Left lung (tissue), 10 donors: ENCODE measurements around the gene HAGHL. TPM values are rescaled to one million over a fixed set of nuclear protein-coding genes. Genes with fewer than 3 reads are reported as not detected.

ENCODE experiments used
- ATAC-seq: fragments of 200-7000 bp; cut with Tn5 transposase; one replicate; pipeline ENCODE4 v1.9.1; 2020; ENCODE audit warnings: moderate library complexity
- DNase-seq, 4 donors: peaks; one replicate each; pipeline ENCODE4 v3.0.0-alpha.2; 2013 to 2020
- H3K27ac ChIP-seq, 2 donors: fragments of 200-600 bp; sonication (generic) in 1 of 2; one replicate each; pipeline versions ENCODE4 v1.5.0 to v1.8.0; 2020 to 2021
- H3K27me3 ChIP-seq, 2 donors: fragments of 200-600 bp; sonication (generic) in 1 of 2; one replicate each; pipeline versions ENCODE4 v1.5.0 to v1.8.0; 2020 to 2021
- H3K36me3 ChIP-seq, 2 donors: fragments of 200-600 bp; sonication (generic) in 1 of 2; one replicate each; pipeline versions ENCODE4 v1.5.0 to v1.8.0; 2020 to 2021
- H3K4me1 ChIP-seq, 2 donors: fragments of 200-600 bp; one replicate each; pipeline ENCODE4 v1.8.0; 2021
- H3K4me3 ChIP-seq, 2 donors: fragments of 200-600 bp; sonication (generic) in 1 of 2; one replicate each; pipeline versions ENCODE4 v1.5.0 to v1.8.0; 2020 to 2021; ENCODE audit warnings: mild to moderate bottlenecking in 1 of 2
- H3K9me3 ChIP-seq, 2 donors: fragments of 200-600 bp; sonication (generic) in 1 of 2; one replicate each; pipeline versions ENCODE4 v1.5.0 to v1.8.0; 2020 to 2021
- intact Hi-C, 2 donors: fragments of 100-400 bp; cut with DNase I; formaldehyde crosslinking; loops; one replicate each; pipeline versions ENCODE4 v1.11.2 to v1.14.2; 2022
- polyA plus RNA-seq, 6 donors: library from polyadenylated mRNA; unstranded; fragments of 120-200 nt; gene quantifications; one replicate each; pipeline ENCODE4 v1.2.1, GENCODE V29; 2013; ENCODE audit not compliant: insufficient read length in 6 of 6
- total RNA-seq, 2 donors: library from RNA; stranded (reverse); fragmentation: NEBNext Ultra II Directional; extraction: Animal tissue kit (Norgen Biotek cat#: 25700); gene quantifications; one replicate each; pipeline ENCODE4 v1.2.1, GENCODE V29; 2021
- TF ChIP-seq, protein P1 (sequence below), 2 donors: fragments of 200-600 bp; sonication (generic) in 1 of 2; IDR thresholded peaks; one replicate each; pipeline versions ENCODE4 v1.5.0 to v1.8.0; 2021; ENCODE audit warnings: antibody characterized with exemption in 2 of 2
- donor health status: DM: no; HTN: yes; CAD: no.
- donor health status: DM: no; HTN: no; CAD: no.

HAGHL gene
- total and polyA plus RNA-seq, 8 donors: 2.4 to 9.9 (median 4.4) TPM

DNA sequence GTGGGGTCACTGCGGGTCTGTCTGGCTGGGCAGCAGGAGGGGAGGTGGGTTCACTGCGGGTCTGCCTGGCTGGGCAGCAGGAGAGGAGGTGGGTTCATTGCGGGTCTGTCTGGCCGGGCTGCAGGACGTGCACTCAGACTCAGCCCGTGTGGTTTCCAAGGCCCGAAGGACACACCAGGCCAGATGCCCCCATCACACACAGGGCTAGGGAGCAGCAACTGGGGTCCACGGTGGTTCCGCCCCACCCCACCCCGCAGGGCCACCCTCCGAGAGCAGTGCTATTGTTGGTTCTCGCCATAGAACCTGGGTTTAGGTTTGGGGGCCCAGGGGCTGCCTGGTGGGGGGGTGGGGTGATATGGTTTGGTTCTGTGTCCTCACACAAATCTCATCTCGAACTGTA, 19.7 kb downstream of the HAGHL start:
- ATAC-seq (no peak), DNase-seq (peak in 1 of 4 donors; percentile 67)
- TF ChIP-seq, protein P1, sequence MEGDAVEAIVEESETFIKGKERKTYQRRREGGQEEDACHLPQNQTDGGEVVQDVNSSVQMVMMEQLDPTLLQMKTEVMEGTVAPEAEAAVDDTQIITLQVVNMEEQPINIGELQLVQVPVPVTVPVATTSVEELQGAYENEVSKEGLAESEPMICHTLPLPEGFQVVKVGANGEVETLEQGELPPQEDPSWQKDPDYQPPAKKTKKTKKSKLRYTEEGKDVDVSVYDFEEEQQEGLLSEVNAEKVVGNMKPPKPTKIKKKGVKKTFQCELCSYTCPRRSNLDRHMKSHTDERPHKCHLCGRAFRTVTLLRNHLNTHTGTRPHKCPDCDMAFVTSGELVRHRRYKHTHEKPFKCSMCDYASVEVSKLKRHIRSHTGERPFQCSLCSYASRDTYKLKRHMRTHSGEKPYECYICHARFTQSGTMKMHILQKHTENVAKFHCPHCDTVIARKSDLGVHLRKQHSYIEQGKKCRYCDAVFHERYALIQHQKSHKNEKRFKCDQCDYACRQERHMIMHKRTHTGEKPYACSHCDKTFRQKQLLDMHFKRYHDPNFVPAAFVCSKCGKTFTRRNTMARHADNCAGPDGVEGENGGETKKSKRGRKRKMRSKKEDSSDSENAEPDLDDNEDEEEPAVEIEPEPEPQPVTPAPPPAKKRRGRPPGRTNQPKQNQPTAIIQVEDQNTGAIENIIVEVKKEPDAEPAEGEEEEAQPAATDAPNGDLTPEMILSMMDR (IDR thresholded peaks at IDR 0.05): no peak
- no peaks in the 10 kb centered on the region for H3K9me3 ChIP-seq
- intact Hi-C loops: no loop called here
- H3K27me3 ChIP-seq: peaks cover 0 to 18% of the 10 kb centered on the region in 2 donors
- H3K27ac ChIP-seq: no peak overlapping the region
- no peaks in the 10 kb centered on the region for H3K4me1 ChIP-seq
- no peak overlapping the region for H3K4me3 ChIP-seq
- H3K36me3 ChIP-seq: no peaks in the 10 kb centered on the region

DNA sequence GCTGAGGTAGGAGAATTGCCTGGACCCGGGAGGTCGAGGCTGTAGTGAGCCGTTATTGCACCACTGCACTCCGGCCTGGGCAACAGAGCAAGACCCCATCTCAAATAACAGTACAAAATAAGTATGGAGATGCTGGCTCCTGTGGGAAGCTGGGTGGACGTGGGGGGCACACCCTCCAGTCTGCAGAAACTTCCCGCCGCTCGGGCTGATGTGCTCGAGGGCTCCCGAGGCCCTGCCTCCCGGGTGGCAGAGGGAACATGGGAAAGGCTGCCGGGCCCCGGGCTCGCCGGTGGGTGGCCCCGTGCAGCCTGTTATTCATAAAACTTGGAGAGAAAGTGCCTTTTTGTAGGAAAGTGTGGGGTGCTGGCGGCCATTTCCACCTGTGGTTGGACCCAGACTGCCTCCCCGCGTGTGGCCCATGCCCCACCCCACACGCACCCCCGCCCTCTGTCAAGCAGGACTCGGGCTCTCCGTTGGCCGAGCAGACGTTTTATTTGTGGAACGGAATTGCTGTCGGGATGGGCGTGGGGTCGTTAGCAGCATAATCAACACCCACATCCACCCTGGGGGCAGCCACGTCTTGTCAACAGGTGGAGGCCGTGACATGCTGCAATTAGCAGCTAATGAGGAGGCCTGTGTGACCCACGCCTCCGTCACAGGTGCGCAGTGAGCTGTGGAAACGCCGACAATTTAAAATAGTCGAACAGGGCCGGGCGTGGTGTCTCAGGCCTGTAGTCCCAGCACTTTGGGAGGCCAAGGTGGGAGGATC, 21.3 kb downstream of the HAGHL start:
- Histone ChIP-seq H3K4me1 (no peaks in the 10 kb centered on the region), H3K27me3 (peaks cover 0 to 20% of the 10 kb centered on the region in 2 donors), H3K9me3 (no peaks in the 10 kb centered on the region), H3K27ac (no peak overlapping the region), H3K36me3 (no peaks in the 10 kb centered on the region), H3K4me3 (no peak overlapping the region)
- intact Hi-C loops: no loop called here
- DNase-seq (no peak), ATAC-seq (no peak)
- TF ChIP-seq, protein P1 (IDR thresholded peaks at IDR 0.05): no peak

DNA sequence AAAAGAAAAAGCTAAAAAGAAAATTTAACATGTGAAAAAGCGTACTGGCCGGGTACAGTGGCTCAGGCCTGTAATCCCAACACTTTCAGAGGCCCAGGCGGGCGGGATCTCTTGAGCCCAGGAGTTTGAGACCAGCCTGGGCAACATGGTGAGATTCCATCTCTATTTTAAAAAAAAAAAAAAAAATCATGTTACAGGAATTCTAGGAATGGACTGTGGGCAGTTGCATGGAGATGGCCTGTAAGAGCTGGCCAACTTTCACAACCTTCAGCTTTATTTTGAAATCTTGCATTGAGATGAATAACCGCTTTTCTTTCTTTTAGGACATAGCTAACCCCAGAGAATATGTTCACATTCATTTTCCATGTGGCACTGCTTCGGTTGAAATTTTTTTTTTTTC, 22.1 kb downstream of the HAGHL start:
- H3K9me3 ChIP-seq: no peaks in the 10 kb centered on the region
- H3K4me3 ChIP-seq: no peak overlapping the region
- no peaks in the 10 kb centered on the region for H3K36me3 ChIP-seq
- intact Hi-C loops: no loop called here
- TF ChIP-seq, protein P1 (IDR thresholded peaks at IDR 0.05): no peak
- H3K27ac ChIP-seq: no peak overlapping the region
- peaks cover 0 to 2% of the 10 kb centered on the region in 2 donors for H3K4me1 ChIP-seq
- ATAC-seq (no peak), DNase-seq (no peak)
- peaks cover 0 to 22% of the 10 kb centered on the region in 2 donors for H3K27me3 ChIP-seq

DNA sequence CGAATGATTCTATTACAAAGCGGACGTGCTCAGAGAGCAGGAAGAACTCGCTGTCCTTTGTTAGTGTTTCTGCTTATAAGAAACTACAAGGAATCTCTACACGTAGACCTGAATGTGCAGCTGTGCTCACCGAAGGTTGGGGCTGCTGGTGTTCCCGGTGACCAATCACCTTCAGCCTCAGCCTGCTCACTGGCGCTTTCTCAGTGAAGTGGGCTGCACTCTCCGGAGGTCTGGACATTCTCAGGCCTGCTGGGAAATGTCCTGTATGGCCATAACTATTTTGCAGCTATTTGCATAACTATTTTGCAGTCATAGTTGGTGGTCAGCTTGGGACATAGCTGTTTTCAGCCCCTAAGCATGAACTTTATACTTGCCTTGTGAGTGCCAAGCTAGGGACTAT, 23.6 kb downstream of the HAGHL start:
- Histone ChIP-seq H3K36me3 (no peaks in the 10 kb centered on the region), H3K4me1 (peaks cover 0 to 14% of the 10 kb centered on the region in 2 donors), H3K4me3 (no peak overlapping the region), H3K9me3 (no peaks in the 10 kb centered on the region), H3K27ac (no peak overlapping the region), H3K27me3 (peaks cover 0 to 30% of the 10 kb centered on the region in 2 donors)
- intact Hi-C loops: no loop called here
- ATAC-seq: no peak
- TF ChIP-seq, protein P1 (IDR thresholded peaks at IDR 0.05): no peak
- DNase-seq: no peak

DNA sequence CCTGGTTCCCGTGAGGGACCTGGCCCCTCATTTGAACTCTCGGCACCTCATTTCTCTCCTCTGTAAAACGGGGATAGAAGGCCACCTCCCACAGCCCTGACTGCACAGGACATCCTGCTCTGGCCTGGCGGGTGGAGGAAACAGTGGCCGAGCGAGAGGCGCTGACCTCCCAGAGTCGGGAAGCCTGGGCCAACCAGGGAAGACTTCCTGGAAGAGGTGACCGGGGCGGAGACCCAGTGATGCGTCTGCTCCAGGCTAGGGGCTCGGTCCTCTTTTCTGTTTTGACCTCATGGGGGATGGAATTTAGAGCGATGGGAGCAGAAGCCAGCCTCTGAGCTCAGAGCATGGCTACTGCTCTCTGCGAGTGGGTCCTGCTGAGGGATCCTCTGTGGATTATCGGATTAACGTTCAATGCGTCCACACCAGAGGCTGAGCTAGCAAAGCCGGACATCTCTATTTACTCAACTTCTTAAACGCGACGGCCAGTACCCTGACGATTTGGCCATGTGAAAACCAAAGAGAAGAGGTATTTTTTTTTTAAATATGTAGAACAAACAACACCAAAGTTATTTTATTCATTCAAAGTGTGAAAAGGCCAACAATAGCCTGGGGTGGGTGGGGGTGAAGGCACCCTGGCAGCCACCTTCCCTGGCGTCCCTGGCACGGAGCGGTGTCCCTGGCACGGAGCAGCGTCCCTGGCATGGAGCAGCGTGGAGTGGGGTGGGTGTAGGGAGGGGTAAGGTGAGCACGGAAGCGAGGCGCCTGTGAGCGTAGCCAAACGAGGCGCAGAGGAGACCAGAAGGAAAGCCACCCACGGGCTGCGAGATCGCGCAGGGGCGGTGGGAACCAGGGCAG, 24.5 kb downstream of the HAGHL start:
- Histone ChIP-seq H3K4me1 (peaks cover 0 to 14% of the 10 kb centered on the region in 2 donors), H3K9me3 (no peaks in the 10 kb centered on the region), H3K36me3 (no peaks in the 10 kb centered on the region), H3K27ac (no peak overlapping the region), H3K4me3 (no peak overlapping the region), H3K27me3 (peaks cover 0 to 28% of the 10 kb centered on the region in 2 donors)
- TF ChIP-seq, protein P1 (IDR thresholded peaks at IDR 0.05): no peak
- DNase-seq (peak in 1 of 4 donors; percentile 78), ATAC-seq (peak; percentile 67)
- intact Hi-C loops: no loop called here
